HUES6 (cell line): ENCODE data around the gene THRA.
A peak's percentile ranks its signal among the peaks of the same experiment; 100 is the strongest.

Experiments
- H3K27ac ChIP-seq: 2 replicates; pipeline ENCODE4 v1.7.0; 2013; ENCODE audit warnings: low read depth, mild to moderate bottlenecking, low read length, inconsistent platforms
- H3K27me3 ChIP-seq: 2 replicates; pipeline ENCODE4 v1.6.1; 2013; ENCODE audit warnings: low read length; ENCODE audit not compliant: control insufficient read depth, insufficient read depth
- H3K36me3 ChIP-seq: 2 replicates; pipeline ENCODE4 v1.6.1; 2013; ENCODE audit warnings: low read length; ENCODE audit not compliant: control insufficient read depth, insufficient read depth
- H3K4me1 ChIP-seq: 2 replicates; pipeline ENCODE4 v1.6.1; 2013; ENCODE audit warnings: low read length; ENCODE audit not compliant: control insufficient read depth, insufficient read depth
- H3K4me3 ChIP-seq: 2 replicates; pipeline ENCODE4 v1.5.1; 2013; ENCODE audit warnings: low read depth, low read length
- H3K9ac ChIP-seq: one replicate; pipeline ENCODE4 v1.6.1; 2013; ENCODE audit warnings: mild to moderate bottlenecking, low read length
- H3K9me3 ChIP-seq: 2 replicates; pipeline ENCODE4 v1.6.1; 2013; ENCODE audit warnings: low read depth, low read length; ENCODE audit not compliant: control insufficient read depth, insufficient read depth

The THRA gene

GRCh38 chr17:40075201-40075941 is 12.6 kb downstream of the THRA start:
- Histone ChIP-seq H3K27me3 (no peaks in the 10 kb centered on the region), H3K9ac (no peak overlapping the region), H3K4me3 (0 out of 2 replicates have a peak overlapping the region, but pooled peaks have one; percentile 4), H3K36me3 (no peaks in the 10 kb centered on the region), H3K27ac (no peak overlapping the region), H3K9me3 (no peaks in the 10 kb centered on the region), H3K4me1 (peaks cover 44% of the 10 kb centered on the region)

GRCh38 chr17:40075942-40076498 is 13.3 kb downstream of the THRA start:
- Histone ChIP-seq H3K9ac (no peak overlapping the region), H3K27ac (no peak overlapping the region), H3K27me3 (no peaks in the 10 kb centered on the region), H3K4me1 (peaks cover 37% of the 10 kb centered on the region), H3K4me3 (no peak overlapping the region), H3K36me3 (no peaks in the 10 kb centered on the region), H3K9me3 (no peaks in the 10 kb centered on the region)

GRCh38 chr17:40076591-40076990 is 13.8 kb downstream of the THRA start:
- Histone ChIP-seq H3K36me3 (no peaks in the 10 kb centered on the region), H3K27ac (no peak overlapping the region), H3K9ac (no peak overlapping the region), H3K4me3 (no peak overlapping the region), H3K4me1 (peaks cover 32% of the 10 kb centered on the region), H3K27me3 (no peaks in the 10 kb centered on the region), H3K9me3 (no peaks in the 10 kb centered on the region)

GRCh38 chr17:40079545-40079944 is 16.8 kb downstream of the THRA start:
- Histone ChIP-seq H3K4me1 (peaks cover 18% of the 10 kb centered on the region), H3K9ac (no peak overlapping the region), H3K27me3 (no peaks in the 10 kb centered on the region), H3K9me3 (no peaks in the 10 kb centered on the region), H3K36me3 (peaks cover 10% of the 10 kb centered on the region; the same call in 1 of the 2 replicates), H3K4me3 (no peak overlapping the region), H3K27ac (no peak overlapping the region)

GRCh38 chr17:40084477-40084876 is 21.7 kb downstream of the THRA start:
- Histone ChIP-seq H3K27ac (no peak overlapping the region), H3K36me3 (peaks cover 42% of the 10 kb centered on the region), H3K27me3 (no peaks in the 10 kb centered on the region), H3K9me3 (no peaks in the 10 kb centered on the region), H3K4me1 (no peaks in the 10 kb centered on the region), H3K9ac (no peak overlapping the region), H3K4me3 (no peak overlapping the region)

- no peak overlapping the region for H3K27ac ChIP-seq
- no peaks in the 10 kb centered on the region for H3K27me3 ChIP-seq
- H3K36me3 ChIP-seq = peaks cover 47% of the 10 kb centered on the region
- H3K9ac ChIP-seq = no peak overlapping the region
- peaks cover 7% of the 10 kb centered on the region; the same call in 1 of the 2 replicates for H3K4me1 ChIP-seq
- H3K4me3 ChIP-seq = no peak overlapping the region
- H3K9me3 ChIP-seq = no peaks in the 10 kb centered on the region
These were observed 23.6 kb downstream of the THRA start for GRCh38 chr17:40086150-40087044.

GRCh38 chr17:40087049-40087794 is 24.5 kb downstream of the THRA start:
- Histone ChIP-seq H3K4me1 (peaks cover 16% of the 10 kb centered on the region), H3K9me3 (no peaks in the 10 kb centered on the region), H3K36me3 (peaks cover 47% of the 10 kb centered on the region), H3K9ac (no peak overlapping the region), H3K27me3 (no peaks in the 10 kb centered on the region), H3K27ac (no peak overlapping the region), H3K4me3 (no peak overlapping the region)

- no peaks in the 10 kb centered on the region for H3K27me3 ChIP-seq
- H3K4me3 ChIP-seq = no peak overlapping the region
- H3K9me3 ChIP-seq = no peaks in the 10 kb centered on the region
- H3K4me1 ChIP-seq = peaks cover 16% of the 10 kb centered on the region
- no peak overlapping the region for H3K27ac ChIP-seq
- peaks cover 52% of the 10 kb centered on the region for H3K36me3 ChIP-seq
- H3K9ac ChIP-seq = no peak overlapping the region
These were observed 25.3 kb downstream of the THRA start for GRCh38 chr17:40087903-40088718.

- no peaks in the 10 kb centered on the region for H3K9me3 ChIP-seq
These were observed 26.5 kb downstream of the THRA start for GRCh38 chr17:40089077-40089895.

More at GRCh38 chr17:40089077-40089895, 26.5 kb downstream of the THRA start:
- Histone ChIP-seq H3K27ac (no peak overlapping the region), H3K4me3 (no peak overlapping the region), H3K4me1 (peaks cover 16% of the 10 kb centered on the region), H3K27me3 (no peaks in the 10 kb centered on the region), H3K9ac (no peak overlapping the region), H3K36me3 (peaks cover 55% of the 10 kb centered on the region)
